ENCODE results near the gene ENTPD6. TPM values are rescaled to one million over a fixed set of nuclear protein-coding genes. Genes with fewer than 3 reads are reported as not detected.

ENTPD6 gene
- total RNA-seq, 1 experiment from 2014 or later = 122 TPM

DNA sequence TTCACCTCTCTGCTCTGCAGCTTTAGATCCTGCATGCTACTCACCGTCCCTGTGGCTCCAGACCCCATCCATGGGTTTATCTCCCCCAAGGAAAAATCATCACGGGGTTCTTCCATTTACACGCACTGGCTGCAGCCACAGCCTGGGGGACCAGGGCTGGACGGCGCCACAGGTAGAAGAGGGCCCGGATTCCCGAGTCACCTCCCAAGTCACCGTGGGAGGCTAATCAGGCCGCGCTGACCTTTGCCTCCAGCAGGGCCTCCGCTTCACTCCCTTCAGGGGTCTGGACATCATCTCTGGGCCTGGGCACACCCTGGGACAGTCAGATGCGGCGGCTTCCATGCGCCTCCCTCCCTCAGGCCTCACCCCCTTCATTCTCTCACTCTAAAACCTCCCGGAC, 47.8 kb upstream of the ENTPD6 start:
- no peaks in the 10 kb centered on the region for H3K9me2 ChIP-seq (replicated peaks; ENCODE audit: low read length)
- H3F3A ChIP-seq (ENCODE audit: low read length, unreplicated experiment) = no peaks in the 10 kb centered on the region
- H3K36me3 ChIP-seq (ENCODE audit: low read depth, low read length) = no peaks in the 10 kb centered on the region
- intact Hi-C loops (cut with micrococcal nuclease) = no loop called here
- no peak for ATAC-seq
- H2AFZ ChIP-seq (ENCODE audit: low read length) = no peak overlapping the region
- H4K20me1 ChIP-seq (ENCODE audit: low read length) = no peaks in the 10 kb centered on the region
- TF ChIP-seq, protein P1, sequence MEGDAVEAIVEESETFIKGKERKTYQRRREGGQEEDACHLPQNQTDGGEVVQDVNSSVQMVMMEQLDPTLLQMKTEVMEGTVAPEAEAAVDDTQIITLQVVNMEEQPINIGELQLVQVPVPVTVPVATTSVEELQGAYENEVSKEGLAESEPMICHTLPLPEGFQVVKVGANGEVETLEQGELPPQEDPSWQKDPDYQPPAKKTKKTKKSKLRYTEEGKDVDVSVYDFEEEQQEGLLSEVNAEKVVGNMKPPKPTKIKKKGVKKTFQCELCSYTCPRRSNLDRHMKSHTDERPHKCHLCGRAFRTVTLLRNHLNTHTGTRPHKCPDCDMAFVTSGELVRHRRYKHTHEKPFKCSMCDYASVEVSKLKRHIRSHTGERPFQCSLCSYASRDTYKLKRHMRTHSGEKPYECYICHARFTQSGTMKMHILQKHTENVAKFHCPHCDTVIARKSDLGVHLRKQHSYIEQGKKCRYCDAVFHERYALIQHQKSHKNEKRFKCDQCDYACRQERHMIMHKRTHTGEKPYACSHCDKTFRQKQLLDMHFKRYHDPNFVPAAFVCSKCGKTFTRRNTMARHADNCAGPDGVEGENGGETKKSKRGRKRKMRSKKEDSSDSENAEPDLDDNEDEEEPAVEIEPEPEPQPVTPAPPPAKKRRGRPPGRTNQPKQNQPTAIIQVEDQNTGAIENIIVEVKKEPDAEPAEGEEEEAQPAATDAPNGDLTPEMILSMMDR (conservative IDR thresholded peaks at IDR 0.05; ENCODE audit: low read depth, low read length) = no peak
- no peak for TF ChIP-seq EZH2phosphoT487 (IDR thresholded peaks at IDR 0.05; ENCODE audit: borderline replicate concordance, low read length)
- TF ChIP-seq EZH2 (IDR thresholded peaks at IDR 0.05; ENCODE audit: low read length, unreplicated experiment) = no peak
- CTCF ChIA-PET = no interaction called here
- H3K4me2 ChIP-seq (ENCODE audit: low read length) = no peak overlapping the region
- H3K27me3 ChIP-seq (ENCODE audit: low read length) = no peaks in the 10 kb centered on the region
- POLR2A ChIA-PET (ENCODE audit: unreplicated experiment) = no interaction called here
- no peaks in the 10 kb centered on the region for H3K4me1 ChIP-seq (ENCODE audit: insufficient read depth, low read length)
- H3K79me2 ChIP-seq (ENCODE audit: low read length) = no peaks in the 10 kb centered on the region
- DNase-seq = no peak
- no TSS peak for BruUV-seq (replicated peaks)
- no peak overlapping the region for H3K9ac ChIP-seq (ENCODE audit: low read length)
- H3K9me3 ChIP-seq (ENCODE audit: low read length) = no peaks in the 10 kb centered on the region
- H3K4me3 ChIP-seq (ENCODE audit: low read length) = no peak overlapping the region
- no peak overlapping the region for H3K27ac ChIP-seq (ENCODE audit: low read length)

DNA sequence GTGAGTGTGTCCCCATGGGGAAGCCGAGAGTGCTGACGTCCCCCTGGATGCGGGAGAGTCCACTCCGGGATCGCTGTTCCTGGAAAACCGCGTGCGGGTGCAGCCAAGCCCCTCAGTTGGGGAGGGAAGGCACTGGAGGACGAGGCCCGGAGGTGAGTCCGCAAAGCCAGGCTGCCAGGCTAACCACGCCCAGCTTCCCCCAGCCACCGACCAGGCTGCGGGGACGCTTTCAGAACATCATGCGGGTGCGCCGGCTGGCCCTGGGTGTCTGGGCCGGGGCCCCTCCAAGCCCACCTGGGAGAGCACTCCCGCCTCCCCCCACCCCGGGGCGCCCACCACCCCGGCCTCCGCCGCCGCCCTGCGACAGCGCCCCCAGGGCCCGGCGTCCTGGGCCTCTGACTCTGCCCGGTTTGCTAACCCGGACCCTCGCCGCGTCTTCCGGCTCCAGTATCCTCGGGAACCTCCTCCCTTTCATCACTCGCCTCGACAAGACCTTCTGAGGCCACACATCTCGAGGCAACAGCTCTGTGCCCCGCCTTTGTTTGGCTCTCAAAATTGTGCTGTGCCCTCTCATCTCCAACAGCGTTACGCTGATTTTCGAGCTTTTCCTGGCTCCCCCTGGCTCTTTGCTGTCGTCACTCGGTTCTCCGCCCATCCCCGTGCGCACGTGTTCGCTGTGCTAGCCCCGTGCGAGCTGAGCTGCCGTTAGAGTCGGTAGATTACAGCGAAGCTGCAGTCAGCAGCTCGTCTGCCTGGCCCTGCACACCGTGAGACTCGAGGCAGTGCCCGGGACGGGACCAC, 47.1 kb upstream of the ENTPD6 start:
- H3K4me3 ChIP-seq (ENCODE audit: low read length) = no peak overlapping the region
- ATAC-seq = no peak
- H2AFZ ChIP-seq (ENCODE audit: low read length) = no peak overlapping the region

More for the DNA sequence above, 47.1 kb upstream of the ENTPD6 start:
- Histone ChIP-seq H3K27ac (ENCODE audit: low read length) (no peak overlapping the region), H4K20me1 (ENCODE audit: low read length) (no peaks in the 10 kb centered on the region), H3F3A (ENCODE audit: low read length, unreplicated experiment) (no peaks in the 10 kb centered on the region), H3K4me2 (ENCODE audit: low read length) (no peak overlapping the region), H3K79me2 (ENCODE audit: low read length) (no peaks in the 10 kb centered on the region), H3K4me1 (ENCODE audit: insufficient read depth, low read length) (no peaks in the 10 kb centered on the region), H3K36me3 (ENCODE audit: low read depth, low read length) (no peaks in the 10 kb centered on the region), H3K27me3 (ENCODE audit: low read length) (no peaks in the 10 kb centered on the region), H3K9me3 (ENCODE audit: low read length) (no peaks in the 10 kb centered on the region), H3K9me2 (replicated peaks; ENCODE audit: low read length) (no peaks in the 10 kb centered on the region), H3K9ac (ENCODE audit: low read length) (no peak overlapping the region)
- ChIA-PET POLR2A (ENCODE audit: unreplicated experiment) (no interaction called here), CTCF (no interaction called here)
- intact Hi-C loops (cut with micrococcal nuclease) = no loop called here
- TF ChIP-seq EZH2 (IDR thresholded peaks at IDR 0.05; ENCODE audit: low read length, unreplicated experiment) (no peak), EZH2phosphoT487 (IDR thresholded peaks at IDR 0.05; ENCODE audit: borderline replicate concordance, low read length) (no peak)
- TF ChIP-seq, protein P1 (conservative IDR thresholded peaks at IDR 0.05; ENCODE audit: low read depth, low read length) = no peak
- BruUV-seq (replicated peaks) = no TSS peak
- no peak for DNase-seq
